Lower leg skin (tissue), 3 donors: ENCODE measurements around the gene TSPEAR.

Source experiments
- POLR2A ChIP-seq, 2 donors: fragments of 450-650 bp; IDR thresholded peaks; one replicate each; pipeline ENCODE4 v1.6.1; 2016 to 2017; ENCODE audit warnings: antibody characterized with exemption in 2 of 2, mild to moderate bottlenecking in 1 of 2, moderate library complexity in 1 of 2
- TF ChIP-seq, protein P1 (sequence below), 3 donors: fragments of 450-650 bp; IDR thresholded peaks; one replicate each; pipeline ENCODE4 v1.5.1; 2016; ENCODE audit warnings: antibody characterized with exemption in 3 of 3, mild to moderate bottlenecking in 3 of 3, moderate library complexity in 2 of 3

DNA sequence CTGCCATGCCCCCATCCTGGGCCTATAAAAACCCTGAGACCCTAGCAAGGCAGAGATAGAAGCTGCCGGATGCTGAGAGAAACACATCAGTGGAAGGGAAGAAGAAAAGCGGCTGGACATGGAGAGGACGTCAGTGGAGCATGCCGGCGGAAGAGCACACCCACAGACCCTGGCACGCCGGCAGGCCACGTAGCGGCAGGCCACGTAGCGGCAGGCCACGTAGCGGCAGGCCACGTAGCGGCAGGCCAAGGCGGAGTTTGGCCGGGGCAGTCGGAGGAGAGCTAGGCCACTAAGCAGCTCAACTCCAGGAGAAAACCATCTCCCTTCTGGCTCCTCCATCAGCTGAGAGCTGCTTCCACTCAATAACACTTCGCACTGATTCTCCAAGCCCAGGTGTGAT, 221.0 kb downstream of the TSPEAR start:
- TF ChIP-seq POLR2A (IDR thresholded peaks at IDR 0.05) = no peak
- TF ChIP-seq, protein P1, sequence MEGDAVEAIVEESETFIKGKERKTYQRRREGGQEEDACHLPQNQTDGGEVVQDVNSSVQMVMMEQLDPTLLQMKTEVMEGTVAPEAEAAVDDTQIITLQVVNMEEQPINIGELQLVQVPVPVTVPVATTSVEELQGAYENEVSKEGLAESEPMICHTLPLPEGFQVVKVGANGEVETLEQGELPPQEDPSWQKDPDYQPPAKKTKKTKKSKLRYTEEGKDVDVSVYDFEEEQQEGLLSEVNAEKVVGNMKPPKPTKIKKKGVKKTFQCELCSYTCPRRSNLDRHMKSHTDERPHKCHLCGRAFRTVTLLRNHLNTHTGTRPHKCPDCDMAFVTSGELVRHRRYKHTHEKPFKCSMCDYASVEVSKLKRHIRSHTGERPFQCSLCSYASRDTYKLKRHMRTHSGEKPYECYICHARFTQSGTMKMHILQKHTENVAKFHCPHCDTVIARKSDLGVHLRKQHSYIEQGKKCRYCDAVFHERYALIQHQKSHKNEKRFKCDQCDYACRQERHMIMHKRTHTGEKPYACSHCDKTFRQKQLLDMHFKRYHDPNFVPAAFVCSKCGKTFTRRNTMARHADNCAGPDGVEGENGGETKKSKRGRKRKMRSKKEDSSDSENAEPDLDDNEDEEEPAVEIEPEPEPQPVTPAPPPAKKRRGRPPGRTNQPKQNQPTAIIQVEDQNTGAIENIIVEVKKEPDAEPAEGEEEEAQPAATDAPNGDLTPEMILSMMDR (IDR thresholded peaks at IDR 0.05) = no peak
